Nucleus accumbens (tissue), 56 donors: ENCODE data around the gene EHBP1L1.
A peak's percentile ranks its signal among the peaks of the same experiment; 100 is the strongest.

Experiments
- DNase-seq, 56 donors: peaks; one replicate each; lab custom pipeline; 2025; lab: John Stamatoyannopoulos, UW

The EHBP1L1 gene

GRCh38 chr11:65590240-65590738 is 14.4 kb downstream of the EHBP1L1 start:
- DNase-seq = peak in 1 of 56 donors; percentile 20

- DNase-seq = no peak
Observed at GRCh38 chr11:65591939-65592857, 16.3 kb downstream of the EHBP1L1 start.

GRCh38 chr11:65592858-65593517 is 17.1 kb downstream of the EHBP1L1 start:
- DNase-seq = no peak

GRCh38 chr11:65593518-65594414 is 17.9 kb downstream of the EHBP1L1 start:
- peak in 48 of 56 donors; percentile 31 to 84 (median 69) for DNase-seq

GRCh38 chr11:65595131-65595530 is 19.3 kb downstream of the EHBP1L1 start:
- no peak for DNase-seq

GRCh38 chr11:65595543-65596281 is 19.9 kb downstream of the EHBP1L1 start, which contains the start of gene KCNK7:
TSS of gene KCNK7 (minus strand) at chr11:65595800. CDS start at chr11:65595772, 28 bp downstream.
- no peak for DNase-seq

- no peak for DNase-seq
Observed at GRCh38 chr11:65596520-65596919, 20.7 kb downstream of the EHBP1L1 start.

- DNase-seq = no peak
Observed at GRCh38 chr11:65598258-65598699, 22.4 kb downstream of the EHBP1L1 start.

GRCh38 chr11:65599216-65599954 is 23.5 kb downstream of the EHBP1L1 start:
- DNase-seq = no peak

GRCh38 chr11:65599955-65600246 is 24.0 kb downstream of the EHBP1L1 start:
- DNase-seq = no peak

GRCh38 chr11:65604258-65604657 is 28.4 kb downstream of the EHBP1L1 start:
- no peak for DNase-seq

GRCh38 chr11:65606876-65607613 is 31.2 kb downstream of the EHBP1L1 start:
- peak; percentile 51 to 98 (median 94) for DNase-seq

- no peak for DNase-seq
Observed at GRCh38 chr11:65607614-65608426, 32.0 kb downstream of the EHBP1L1 start.

GRCh38 chr11:65609229-65609628 is 33.4 kb downstream of the EHBP1L1 start:
- DNase-seq = no peak

GRCh38 chr11:65609665-65610064 is 33.8 kb downstream of the EHBP1L1 start:
- DNase-seq = no peak

- DNase-seq = peak in 4 of 56 donors; percentile 44 to 57 (median 51)
Observed at GRCh38 chr11:65610404-65610803, 34.6 kb downstream of the EHBP1L1 start.

- peak in 53 of 56 donors; percentile 29 to 92 (median 80) for DNase-seq
Observed at GRCh38 chr11:65611028-65611757, 35.3 kb downstream of the EHBP1L1 start.
